Bronchial epithelial cell (primary cell): Measurements from ENCODE around the gene POU3F3. TPM values are rescaled to one million over a fixed set of nuclear protein-coding genes. Genes with fewer than 3 reads are reported as not detected.

Source experiments
- DNase-seq: peaks from one replicate; pipeline ENCODE4 v3.0.0-alpha.2; 2010; ENCODE audit warnings: low read depth
- FAIRE-seq: peaks from 2 replicates; lab custom pipeline; 2011; peaks lifted over from hg19 to GRCh38; lab: Jason Lieb, UNC
- H3K27me3 ChIP-seq: 2 replicates; pipeline ENCODE4 v1.5.1; 2011; ENCODE audit warnings: low read length; ENCODE audit not compliant: control insufficient read depth, insufficient read depth
- H3K36me3 ChIP-seq: 2 replicates; pipeline ENCODE4 v1.5.1; 2011; ENCODE audit warnings: low read length; ENCODE audit not compliant: control insufficient read depth, insufficient read depth
- H3K4me3 ChIP-seq: 2 replicates; pipeline ENCODE4 v1.5.1; 2011; ENCODE audit warnings: mild to moderate bottlenecking, low read depth, low read length, control low read depth
- total RNA-seq: library from RNA; depleted of rRNA; stranded (reverse); fragments of >200 nt; gene quantifications from 2 replicates; pipeline ENCODE4 v1.2.1, GENCODE V29; 2014
- TF ChIP-seq, protein P1 (sequence below): IDR thresholded peaks from 2 replicates; pipeline ENCODE4 v1.5.1; 2011; ENCODE audit warnings: mild to moderate bottlenecking, moderate library complexity, low read length, control low read depth, inconsistent platforms; ENCODE audit not compliant: insufficient read depth, severe bottlenecking

Gene POU3F3
- total RNA-seq, 1 donor from 2014 or later = not detected

- FAIRE-seq = no peak
- H3K27me3 ChIP-seq = peaks cover 69% of the 10 kb centered on the region
- DNase-seq = peak; percentile 3
- TF ChIP-seq, protein P1, sequence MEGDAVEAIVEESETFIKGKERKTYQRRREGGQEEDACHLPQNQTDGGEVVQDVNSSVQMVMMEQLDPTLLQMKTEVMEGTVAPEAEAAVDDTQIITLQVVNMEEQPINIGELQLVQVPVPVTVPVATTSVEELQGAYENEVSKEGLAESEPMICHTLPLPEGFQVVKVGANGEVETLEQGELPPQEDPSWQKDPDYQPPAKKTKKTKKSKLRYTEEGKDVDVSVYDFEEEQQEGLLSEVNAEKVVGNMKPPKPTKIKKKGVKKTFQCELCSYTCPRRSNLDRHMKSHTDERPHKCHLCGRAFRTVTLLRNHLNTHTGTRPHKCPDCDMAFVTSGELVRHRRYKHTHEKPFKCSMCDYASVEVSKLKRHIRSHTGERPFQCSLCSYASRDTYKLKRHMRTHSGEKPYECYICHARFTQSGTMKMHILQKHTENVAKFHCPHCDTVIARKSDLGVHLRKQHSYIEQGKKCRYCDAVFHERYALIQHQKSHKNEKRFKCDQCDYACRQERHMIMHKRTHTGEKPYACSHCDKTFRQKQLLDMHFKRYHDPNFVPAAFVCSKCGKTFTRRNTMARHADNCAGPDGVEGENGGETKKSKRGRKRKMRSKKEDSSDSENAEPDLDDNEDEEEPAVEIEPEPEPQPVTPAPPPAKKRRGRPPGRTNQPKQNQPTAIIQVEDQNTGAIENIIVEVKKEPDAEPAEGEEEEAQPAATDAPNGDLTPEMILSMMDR = no peak
- H3K4me3 ChIP-seq = no peak overlapping the region
- no peaks in the 10 kb centered on the region for H3K36me3 ChIP-seq
Observed at GRCh38 chr2:104848526-104848925, 5.4 kb upstream of the POU3F3 start.

GRCh38 chr2:104849101-104849500 lies 4.8 kb upstream of the POU3F3 start:
- Histone ChIP-seq H3K27me3 (peaks cover 68% of the 10 kb centered on the region), H3K36me3 (no peaks in the 10 kb centered on the region), H3K4me3 (no peak overlapping the region)
- DNase-seq = no peak
- no peak for FAIRE-seq
- TF ChIP-seq, protein P1 = no peak

GRCh38 chr2:104849618-104850141 lies 4.2 kb upstream of the POU3F3 start:
- H3K27me3 ChIP-seq = peaks cover 68% of the 10 kb centered on the region
- DNase-seq (peak; percentile 38), FAIRE-seq (no peak)
- no peak overlapping the region for H3K4me3 ChIP-seq
- TF ChIP-seq, protein P1 = peak; percentile 71
- H3K36me3 ChIP-seq = no peaks in the 10 kb centered on the region

GRCh38 chr2:104850361-104851290 lies 3.3 kb upstream of the POU3F3 start:
- Histone ChIP-seq H3K4me3 (no peak overlapping the region), H3K27me3 (peaks cover 62% of the 10 kb centered on the region), H3K36me3 (no peaks in the 10 kb centered on the region)
- FAIRE-seq (no peak), DNase-seq (no peak)
- TF ChIP-seq, protein P1 = no peak

GRCh38 chr2:104851291-104852089 lies 2.4 kb upstream of the POU3F3 start:
- DNase-seq = no peak
- H3K36me3 ChIP-seq = no peaks in the 10 kb centered on the region
- no peak overlapping the region for H3K4me3 ChIP-seq
- TF ChIP-seq, protein P1 = no peak
- no peak for FAIRE-seq
- peaks cover 60% of the 10 kb centered on the region for H3K27me3 ChIP-seq
